Suppressor macrophage (primary cell): ENCODE data around the gene TADA3.
A peak's percentile ranks its signal among the peaks of the same experiment; 100 is the strongest.

Source experiments
- DNase-seq, 4 experiments: peaks; one replicate each; pipeline ENCODE4 v3.0.0-alpha.2; 2020 to 2022

Gene TADA3

GRCh38 chr3:9809615-9810432, 17.6 kb upstream of the TADA3 start, which contains the start of gene TTLL3:
TTLL3 (plus strand) TSS chr3:9810262; CDS start chr3:9810662, 400 bp downstream.
- peak; percentile 65 to 90 (median 80) for DNase-seq

DNA sequence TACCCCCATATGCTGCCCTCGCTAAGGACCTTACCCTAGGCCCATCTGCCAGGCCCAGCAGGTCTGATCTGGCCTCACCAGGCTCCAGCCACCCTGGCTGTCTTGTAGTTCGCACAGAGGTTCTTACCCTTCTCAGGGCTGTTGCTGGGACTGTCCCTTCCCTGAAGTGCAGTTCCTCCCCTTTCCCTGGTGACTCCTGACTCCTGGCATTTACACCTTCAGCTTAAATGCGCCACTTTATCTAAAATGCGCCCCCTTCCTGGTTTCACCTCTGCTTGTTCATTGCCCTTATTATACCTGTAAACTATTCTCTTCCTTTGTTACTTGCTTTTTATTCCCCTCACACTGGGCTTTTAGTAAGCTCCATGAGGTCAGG, 17.0 kb upstream of the TADA3 start:
- peak in 1 of 4 experiments; percentile 29 for DNase-seq

DNA sequence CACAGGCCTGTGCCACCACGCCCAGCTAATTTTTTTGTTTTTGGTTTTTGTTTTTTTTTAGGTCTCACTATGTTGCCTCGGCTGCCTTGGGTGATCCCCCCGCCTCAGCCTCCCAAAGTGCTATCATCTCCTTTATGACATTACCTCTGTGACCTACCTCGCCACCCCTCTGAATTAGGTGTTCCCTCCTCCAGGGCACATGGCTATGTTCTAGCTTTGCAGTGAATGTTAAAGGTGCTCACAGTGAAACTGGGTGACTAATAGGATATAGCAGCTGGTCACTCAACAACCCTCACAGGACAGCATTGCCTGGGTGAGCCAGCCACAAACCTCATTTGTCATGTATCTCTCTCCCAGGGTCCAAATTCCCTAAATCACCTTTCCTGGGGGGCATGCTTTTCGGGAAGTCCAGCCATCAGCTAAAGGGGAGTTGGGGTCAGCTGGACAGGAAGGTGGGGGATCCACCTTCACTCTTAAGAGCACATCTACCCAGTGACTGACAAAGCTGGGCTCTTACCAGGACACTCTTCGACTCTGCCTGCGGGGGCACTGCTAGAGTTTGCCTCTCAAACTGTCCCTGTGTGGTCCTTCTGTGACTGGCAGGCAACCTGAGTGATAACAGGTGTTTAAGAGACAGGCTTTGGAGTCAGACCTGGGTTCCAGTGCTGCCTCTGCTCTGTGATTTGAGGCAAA, 16.2 kb upstream of the TADA3 start:
- peak in 3 of 4 experiments; percentile 31 to 46 (median 43) for DNase-seq

DNA sequence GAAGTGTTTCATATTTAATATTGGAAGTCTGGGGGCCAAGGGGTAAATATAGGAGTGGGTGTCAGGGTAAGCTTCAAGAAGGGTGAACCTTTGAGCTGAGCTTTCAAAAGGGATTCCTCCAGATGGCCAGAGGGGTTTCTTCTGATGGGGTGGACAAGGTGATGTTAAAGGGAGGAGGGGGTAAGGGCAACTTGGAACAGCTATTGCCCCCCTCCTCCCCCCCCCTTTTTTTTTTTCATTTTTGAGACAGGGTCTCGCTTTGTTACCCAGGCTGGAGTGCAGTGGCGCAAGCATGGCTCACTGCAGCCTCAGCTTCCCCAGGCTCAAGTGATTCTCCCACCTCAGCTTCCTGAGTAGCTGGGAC, 15.7 kb upstream of the TADA3 start:
- no peak for DNase-seq

DNA sequence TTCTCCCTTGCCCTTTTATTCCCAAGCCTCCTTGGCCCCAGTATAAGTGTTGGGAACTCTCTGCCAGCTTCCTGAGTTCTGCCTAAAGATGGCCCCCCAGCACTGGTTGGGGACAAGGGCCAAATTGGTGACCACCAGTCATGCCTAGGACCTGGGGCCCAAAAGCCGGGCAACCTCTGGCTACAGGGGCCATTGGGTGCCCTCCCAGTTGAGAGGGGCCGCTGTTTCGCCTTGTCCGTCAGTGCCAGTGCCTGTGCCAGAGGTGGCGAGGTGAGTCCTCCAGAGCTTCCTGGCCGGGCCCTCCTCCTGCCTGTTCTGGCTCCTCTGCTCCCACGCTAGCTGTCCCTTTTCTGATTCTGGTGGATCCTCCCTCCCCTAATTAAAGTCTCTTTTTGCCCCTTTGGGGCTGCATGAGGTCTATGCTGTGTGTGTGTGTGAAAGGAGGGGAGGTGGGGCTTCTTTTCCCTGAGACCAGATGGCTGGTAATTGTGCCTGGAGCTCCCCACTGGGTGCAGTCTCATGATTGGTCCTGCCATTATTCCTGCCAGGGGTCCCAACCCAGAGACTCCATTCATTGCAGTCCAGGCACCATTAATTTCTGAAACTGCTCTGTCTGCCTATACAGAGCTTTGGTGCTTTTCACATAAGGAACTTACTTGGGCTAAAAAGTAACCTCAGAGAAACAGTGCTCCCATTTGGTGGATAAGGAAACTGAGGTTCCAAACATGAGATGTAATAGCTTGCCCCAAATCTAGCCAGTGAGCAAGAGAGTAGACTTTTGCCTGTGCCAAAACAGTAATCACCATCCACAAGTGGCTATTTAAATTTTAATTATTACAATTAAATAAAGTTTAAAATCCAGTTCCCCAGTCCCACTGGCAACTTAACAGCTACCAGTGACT, 14.7 kb upstream of the TADA3 start:
- no peak for DNase-seq

GRCh38 chr3:9806137-9806536, 13.9 kb upstream of the TADA3 start:
- DNase-seq: no peak

- no peak for DNase-seq
These were observed 12.7 kb upstream of the TADA3 start for GRCh38 chr3:9804996-9805395.

DNA sequence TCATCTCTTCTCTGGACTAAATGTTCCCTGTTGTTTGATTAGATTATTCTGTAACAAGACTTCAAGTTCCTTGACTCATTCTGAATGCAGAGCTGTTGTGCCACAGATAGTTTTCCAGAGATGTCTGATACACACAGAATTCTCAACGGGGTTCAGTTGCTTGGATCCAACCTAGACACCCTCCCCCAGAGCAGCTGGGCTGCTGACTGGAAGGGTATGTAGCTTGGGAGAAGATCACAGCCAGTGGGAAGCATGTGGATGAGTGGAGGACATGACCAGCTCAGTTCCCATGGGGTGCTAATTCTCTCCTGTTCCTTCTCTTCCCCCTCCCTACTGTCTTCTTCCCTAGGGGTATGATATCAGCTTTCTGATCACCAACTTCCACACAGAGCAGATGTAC, 11.2 kb upstream of the TADA3 start:
- DNase-seq: no peak

DNA sequence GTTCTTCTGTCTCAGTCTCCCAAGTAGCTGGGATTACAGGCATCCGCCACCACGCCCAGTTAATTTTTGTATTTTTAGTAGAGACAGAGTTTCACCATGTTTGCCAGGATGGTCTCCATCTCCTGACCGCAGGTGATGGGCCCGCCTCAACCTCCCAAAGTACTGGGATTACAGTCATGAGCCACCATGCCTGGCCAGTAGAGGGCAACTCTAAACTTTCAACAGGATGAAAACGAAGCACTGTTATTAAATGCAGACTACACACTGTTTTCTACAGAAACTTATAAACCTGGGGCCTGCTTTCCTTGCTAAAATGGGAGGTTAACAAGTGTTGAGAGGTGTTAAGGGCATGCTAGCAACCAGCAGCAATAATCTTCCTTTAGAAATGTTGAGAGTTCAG, 8.3 kb upstream of the TADA3 start:
- no peak for DNase-seq

GRCh38 chr3:9797196-9797945, 5.1 kb upstream of the TADA3 start:
- no peak for DNase-seq

DNA sequence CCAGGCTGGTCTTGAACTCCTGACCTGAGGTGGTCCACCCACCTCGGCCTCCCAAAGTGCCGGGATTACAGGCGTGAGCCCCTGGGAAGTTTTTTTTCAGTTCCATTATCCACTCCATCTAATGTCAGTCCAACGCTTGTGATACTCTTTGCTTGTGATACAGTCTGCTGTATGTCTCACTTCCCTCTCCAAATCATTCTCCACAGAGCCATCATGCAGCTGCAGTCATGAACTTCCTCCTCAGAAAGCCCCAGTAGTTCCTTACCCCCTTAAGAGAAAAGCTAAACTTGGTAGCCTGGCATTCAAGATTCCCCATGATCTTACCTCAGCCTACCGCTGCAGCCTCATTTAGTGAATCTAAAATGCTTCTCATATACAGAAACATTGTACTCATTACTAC, 2.9 kb upstream of the TADA3 start:
- peak; percentile 65 to 86 (median 76) for DNase-seq

- no peak for DNase-seq
These were observed 2.1 kb upstream of the TADA3 start for GRCh38 chr3:9794400-9794799.

GRCh38 chr3:9793161-9793781, 998 bp upstream of the TADA3 start:
- DNase-seq: peak; percentile 67 to 82 (median 80)

GRCh38 chr3:9791790-9792404, 376 bp downstream of the TADA3 start:
- no peak for DNase-seq

GRCh38 chr3:9791127-9791526, 1.1 kb downstream of the TADA3 start:
- DNase-seq: no peak

GRCh38 chr3:9787714-9788113, 4.6 kb downstream of the TADA3 start:
- DNase-seq: no peak

DNA sequence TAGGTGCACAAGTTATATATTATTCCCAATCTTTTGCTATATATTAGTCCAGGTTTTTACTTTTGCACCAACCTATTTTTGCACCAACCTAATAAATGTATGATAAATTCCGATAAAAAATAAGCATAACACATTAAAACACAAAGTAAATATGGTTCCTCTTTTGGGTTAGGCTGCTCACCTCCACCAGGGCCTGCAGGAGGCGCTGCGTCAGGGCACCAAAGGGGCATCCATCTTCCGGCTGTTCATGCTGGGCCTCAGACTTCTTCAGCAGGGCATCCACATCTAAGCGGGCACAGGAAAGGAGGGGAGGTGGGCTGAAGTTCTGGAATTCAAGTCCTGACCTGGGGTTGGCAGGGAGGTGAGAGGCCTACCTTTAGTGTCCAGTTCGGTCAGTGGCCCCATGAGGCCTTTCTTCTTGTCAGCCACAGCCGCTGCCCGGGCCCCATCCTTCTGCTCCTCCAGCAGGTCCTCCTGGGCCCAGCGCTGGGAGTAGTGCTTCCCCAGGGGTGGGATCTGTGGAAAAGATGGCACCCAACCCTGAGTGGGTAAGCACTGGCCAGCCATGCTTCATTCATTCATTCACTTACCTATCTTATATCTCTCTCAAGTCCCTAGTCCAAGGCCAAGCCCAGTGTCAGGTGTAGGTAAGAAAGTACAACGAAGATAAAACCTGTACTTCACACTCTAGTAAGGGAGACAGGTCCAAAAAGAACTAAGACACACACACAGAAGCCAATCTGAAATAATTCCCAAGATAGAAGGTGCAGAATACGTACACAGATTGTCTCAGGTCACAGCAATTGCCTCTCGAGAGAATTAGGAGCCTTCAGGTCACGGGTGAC, 5.2 kb downstream of the TADA3 start:
- peak in 3 of 4 experiments; percentile 11 to 54 (median 39) for DNase-seq

GRCh38 chr3:9786209-9786739, 6.0 kb downstream of the TADA3 start:
- no peak for DNase-seq

DNA sequence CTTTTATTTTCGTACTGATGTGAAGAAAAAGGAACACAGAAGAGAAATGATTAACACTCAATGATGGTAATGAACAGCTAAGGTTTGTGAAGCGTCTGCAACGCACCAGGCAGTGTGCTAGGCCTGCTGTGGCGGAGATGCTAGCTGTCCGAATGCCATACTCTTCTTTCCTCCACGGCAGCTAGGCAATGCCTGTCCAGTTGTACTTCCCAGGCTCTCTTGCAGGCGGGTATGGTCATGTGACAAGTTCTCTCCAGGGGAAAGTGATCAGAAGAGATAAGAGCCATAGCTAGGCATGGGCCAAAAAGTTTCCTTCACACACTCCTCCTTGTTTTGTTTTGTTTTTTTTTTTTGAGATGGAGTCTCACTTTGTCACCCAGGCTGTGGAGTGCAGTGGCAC, 6.7 kb downstream of the TADA3 start:
- no peak for DNase-seq

DNA sequence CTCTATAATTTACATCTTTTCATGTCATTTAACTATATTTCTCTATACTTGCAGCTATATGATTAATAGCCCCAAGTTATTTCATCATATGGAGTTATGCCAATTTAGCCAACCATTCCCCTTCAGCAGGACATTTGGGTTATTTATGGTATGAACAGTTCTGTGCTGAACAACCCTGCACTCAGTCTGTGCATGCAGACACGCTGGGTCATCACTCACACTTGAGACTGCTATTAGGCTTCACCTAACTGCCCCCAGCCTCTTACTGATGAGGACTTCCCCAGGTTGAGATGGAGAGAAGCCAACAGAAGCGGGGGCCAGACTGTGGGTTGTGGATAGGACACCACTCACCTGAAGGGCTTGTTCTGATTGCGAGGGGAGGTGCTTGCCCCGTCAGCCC, 7.3 kb downstream of the TADA3 start:
- no peak for DNase-seq
